ENCODE measurements around the gene FSHR.

The FSHR gene

DNA sequence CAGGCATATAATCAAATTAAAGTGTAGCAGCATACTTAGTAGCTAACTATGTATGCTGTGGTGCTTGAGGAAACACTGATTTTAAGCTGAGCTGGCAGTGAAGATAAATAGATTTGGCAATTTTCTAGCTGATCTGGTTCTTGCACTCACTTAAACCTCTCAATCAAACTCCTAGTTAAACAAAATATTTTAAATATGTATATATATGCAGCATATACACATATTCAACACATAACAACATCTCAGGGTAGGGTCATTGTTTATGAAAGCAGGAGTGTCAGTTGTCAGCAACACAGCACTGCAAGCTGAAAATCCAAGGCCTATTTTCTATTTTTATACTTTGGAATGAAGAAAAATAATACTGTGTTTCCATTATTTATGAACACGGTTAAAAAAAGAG is 10.4 kb upstream of the FSHR start:
- DNase-seq (ENCODE audit: low read depth): no peak
- Histone ChIP-seq H3K9ac (ENCODE audit: low read length) (no peak overlapping the region), H3K27me3 (replicated peaks; ENCODE audit: control insufficient read depth, insufficient read depth, low read length) (no peaks in the 10 kb centered on the region), H3K9me3 (ENCODE audit: control insufficient read depth, low read length) (no peaks in the 10 kb centered on the region), H3K4me1 (ENCODE audit: control insufficient read depth, insufficient read depth, low read length) (no peaks in the 10 kb centered on the region), H3K36me3 (ENCODE audit: control insufficient read depth, insufficient read depth, low read length, severe bottlenecking) (no peaks in the 10 kb centered on the region), H3K4me3 (ENCODE audit: low read length) (no peak overlapping the region)

DNA sequence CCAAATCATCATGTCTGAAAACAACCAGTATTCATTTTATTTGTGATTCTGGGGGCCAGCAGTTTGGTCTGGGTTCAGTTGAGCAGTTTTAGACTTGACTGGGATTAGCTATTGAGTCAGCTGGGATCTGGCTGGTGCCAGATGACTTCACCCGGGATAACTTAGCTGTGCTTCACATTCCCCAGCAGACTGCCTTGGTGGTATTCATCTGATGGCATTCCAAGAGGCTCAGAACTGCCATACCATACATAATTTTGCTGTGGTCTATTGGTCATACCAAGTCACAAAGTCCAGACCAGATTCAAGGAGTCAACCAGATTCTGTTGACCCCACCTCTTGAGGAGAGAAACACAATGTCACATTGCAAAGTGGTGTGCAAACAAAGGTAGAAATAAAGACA is 7.8 kb upstream of the FSHR start:
- no peak for DNase-seq (ENCODE audit: low read depth)
- Histone ChIP-seq H3K4me1 (ENCODE audit: control insufficient read depth, insufficient read depth, low read length) (no peaks in the 10 kb centered on the region), H3K36me3 (ENCODE audit: control insufficient read depth, insufficient read depth, low read length, severe bottlenecking) (no peaks in the 10 kb centered on the region), H3K27me3 (replicated peaks; ENCODE audit: control insufficient read depth, insufficient read depth, low read length) (no peaks in the 10 kb centered on the region), H3K9ac (ENCODE audit: low read length) (no peak overlapping the region), H3K4me3 (ENCODE audit: low read length) (no peak overlapping the region), H3K9me3 (ENCODE audit: control insufficient read depth, low read length) (no peaks in the 10 kb centered on the region)

DNA sequence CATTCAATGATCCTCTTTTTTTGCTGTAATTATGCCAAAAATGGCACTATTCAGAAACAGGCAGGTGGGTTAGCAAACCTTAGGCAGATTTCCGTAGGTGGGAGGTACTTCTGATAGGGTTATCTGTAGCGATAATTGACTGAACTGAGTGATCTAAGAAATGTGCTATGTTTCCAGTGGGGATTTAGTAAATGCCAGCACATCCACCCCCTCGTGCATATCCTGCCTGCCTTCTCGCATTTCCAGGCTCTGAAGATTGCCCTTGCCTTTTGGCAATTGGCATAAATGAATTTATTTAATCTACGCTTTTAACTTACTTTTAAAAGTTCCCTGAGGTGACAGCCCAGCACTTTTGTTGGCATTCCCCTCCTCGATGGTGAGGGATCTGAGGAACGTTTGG is 576 bp upstream of the FSHR start:
- H3K9me3 ChIP-seq (ENCODE audit: control insufficient read depth, low read length): no peaks in the 10 kb centered on the region
- H3K36me3 ChIP-seq (ENCODE audit: control insufficient read depth, insufficient read depth, low read length, severe bottlenecking): no peaks in the 10 kb centered on the region
- H3K4me3 ChIP-seq (ENCODE audit: low read length): no peak overlapping the region
- DNase-seq (ENCODE audit: low read depth): no peak
- no peaks in the 10 kb centered on the region for H3K4me1 ChIP-seq (ENCODE audit: control insufficient read depth, insufficient read depth, low read length)
- H3K27me3 ChIP-seq (replicated peaks; ENCODE audit: control insufficient read depth, insufficient read depth, low read length): no peaks in the 10 kb centered on the region
- no peak overlapping the region for H3K9ac ChIP-seq (ENCODE audit: low read length)

DNA sequence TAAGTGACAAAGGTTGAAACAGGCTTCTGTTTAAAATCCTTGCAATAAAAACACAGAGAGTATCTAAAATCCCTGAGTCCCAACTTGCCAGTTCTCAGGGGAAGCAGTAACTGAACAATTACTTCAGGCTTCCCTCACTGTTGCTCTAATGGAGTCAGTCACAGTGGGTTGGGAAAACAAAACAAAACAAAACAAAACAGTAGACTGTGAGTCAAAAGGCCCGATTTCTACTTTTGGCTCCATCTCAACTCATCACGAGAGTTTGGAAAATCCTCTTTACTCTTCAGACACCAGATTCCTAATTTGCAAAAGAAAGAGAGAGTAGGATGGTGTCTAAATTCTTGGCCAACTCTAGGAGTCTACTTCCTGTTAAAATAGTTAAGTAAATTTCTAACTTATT is 1.1 kb downstream of the FSHR start:
- H3K9ac ChIP-seq (ENCODE audit: low read length): no peak overlapping the region
- DNase-seq (ENCODE audit: low read depth): no peak
- H3K36me3 ChIP-seq (ENCODE audit: control insufficient read depth, insufficient read depth, low read length, severe bottlenecking): no peaks in the 10 kb centered on the region
- no peak overlapping the region for H3K4me3 ChIP-seq (ENCODE audit: low read length)
- H3K9me3 ChIP-seq (ENCODE audit: control insufficient read depth, low read length): no peaks in the 10 kb centered on the region
- no peaks in the 10 kb centered on the region for H3K27me3 ChIP-seq (replicated peaks; ENCODE audit: control insufficient read depth, insufficient read depth, low read length)
- H3K4me1 ChIP-seq (ENCODE audit: control insufficient read depth, insufficient read depth, low read length): no peaks in the 10 kb centered on the region

DNA sequence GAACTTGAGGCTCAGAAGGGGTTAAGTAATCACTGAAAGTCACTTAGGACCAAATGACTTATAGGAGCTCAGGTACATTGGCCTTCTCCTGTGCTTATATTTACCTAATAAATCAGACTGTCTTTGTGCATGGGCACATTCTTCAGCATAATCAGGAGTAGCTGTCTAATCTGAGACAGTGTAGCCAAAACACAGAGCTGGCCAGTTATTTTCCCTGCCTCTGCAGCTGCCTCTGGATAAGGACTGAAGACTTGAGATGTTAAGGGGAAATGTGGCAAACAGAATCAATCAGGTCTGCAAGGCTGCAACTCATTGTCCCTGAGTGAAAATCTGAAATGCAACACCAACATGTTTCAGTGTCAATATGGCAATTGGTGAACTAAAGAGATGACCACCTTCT is 1.5 kb downstream of the FSHR start:
- Histone ChIP-seq H3K4me3 (ENCODE audit: low read length) (no peak overlapping the region), H3K4me1 (ENCODE audit: control insufficient read depth, insufficient read depth, low read length) (no peaks in the 10 kb centered on the region), H3K36me3 (ENCODE audit: control insufficient read depth, insufficient read depth, low read length, severe bottlenecking) (no peaks in the 10 kb centered on the region), H3K9ac (ENCODE audit: low read length) (no peak overlapping the region), H3K9me3 (ENCODE audit: control insufficient read depth, low read length) (no peaks in the 10 kb centered on the region), H3K27me3 (replicated peaks; ENCODE audit: control insufficient read depth, insufficient read depth, low read length) (no peaks in the 10 kb centered on the region)
- no peak for DNase-seq (ENCODE audit: low read depth)

DNA sequence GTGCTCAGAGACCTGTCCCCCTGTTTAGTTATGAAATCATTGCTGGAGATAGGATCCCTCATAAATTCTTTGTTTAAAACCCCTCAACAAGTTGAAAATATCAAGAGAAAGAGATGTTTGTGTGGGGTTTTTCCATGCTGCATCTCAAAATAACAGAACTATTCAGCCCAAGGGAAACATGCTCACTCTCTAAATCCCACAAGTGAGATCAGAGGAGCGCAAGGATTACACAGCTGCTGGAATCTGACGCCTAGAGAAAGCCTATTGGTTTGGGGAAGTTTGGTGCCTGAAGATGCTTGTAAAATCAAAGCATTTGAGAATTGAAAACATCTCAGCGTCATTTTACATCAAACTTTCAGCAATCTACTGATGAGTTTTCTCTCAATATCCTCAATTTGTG is 7.9 kb downstream of the FSHR start:
- no peaks in the 10 kb centered on the region for H3K36me3 ChIP-seq (ENCODE audit: control insufficient read depth, insufficient read depth, low read length, severe bottlenecking)
- H3K4me3 ChIP-seq (ENCODE audit: low read length): no peak overlapping the region

DNA sequence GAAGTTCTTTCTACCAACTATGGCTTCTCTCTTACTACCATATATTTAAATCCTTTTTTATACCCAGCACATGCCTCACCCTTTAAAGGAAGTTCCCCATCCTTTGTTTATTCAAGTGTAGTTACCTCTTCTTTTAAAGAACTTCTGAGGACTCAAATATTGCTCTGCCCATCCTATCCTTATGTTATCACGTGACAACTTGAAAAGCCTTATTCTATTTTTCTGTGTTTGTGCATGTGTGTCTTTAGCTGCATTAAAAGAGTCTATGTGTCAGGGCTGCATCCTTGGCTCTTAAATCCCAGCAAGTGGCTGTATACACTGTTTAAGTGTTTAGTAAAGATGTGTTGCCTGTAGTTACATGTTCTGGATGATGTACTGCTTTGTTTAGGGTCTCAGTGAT is 22.5 kb downstream of the FSHR start:
- Histone ChIP-seq H3K4me3 (ENCODE audit: low read length) (no peak overlapping the region), H3K9me3 (ENCODE audit: control insufficient read depth, low read length) (peaks cover 12% of the 10 kb centered on the region), H3K4me1 (ENCODE audit: control insufficient read depth, insufficient read depth, low read length) (no peaks in the 10 kb centered on the region), H3K9ac (ENCODE audit: low read length) (no peak overlapping the region), H3K36me3 (ENCODE audit: control insufficient read depth, insufficient read depth, low read length, severe bottlenecking) (no peaks in the 10 kb centered on the region), H3K27me3 (replicated peaks; ENCODE audit: control insufficient read depth, insufficient read depth, low read length) (no peaks in the 10 kb centered on the region)
- DNase-seq (ENCODE audit: low read depth): no peak

More for the DNA sequence above, 7.9 kb downstream of the FSHR start:
- no peak for DNase-seq (ENCODE audit: low read depth)
- H3K9ac ChIP-seq (ENCODE audit: low read length): no peak overlapping the region
- no peaks in the 10 kb centered on the region for H3K9me3 ChIP-seq (ENCODE audit: control insufficient read depth, low read length)
- H3K27me3 ChIP-seq (replicated peaks; ENCODE audit: control insufficient read depth, insufficient read depth, low read length): no peaks in the 10 kb centered on the region
- H3K4me1 ChIP-seq (ENCODE audit: control insufficient read depth, insufficient read depth, low read length): no peaks in the 10 kb centered on the region

DNA sequence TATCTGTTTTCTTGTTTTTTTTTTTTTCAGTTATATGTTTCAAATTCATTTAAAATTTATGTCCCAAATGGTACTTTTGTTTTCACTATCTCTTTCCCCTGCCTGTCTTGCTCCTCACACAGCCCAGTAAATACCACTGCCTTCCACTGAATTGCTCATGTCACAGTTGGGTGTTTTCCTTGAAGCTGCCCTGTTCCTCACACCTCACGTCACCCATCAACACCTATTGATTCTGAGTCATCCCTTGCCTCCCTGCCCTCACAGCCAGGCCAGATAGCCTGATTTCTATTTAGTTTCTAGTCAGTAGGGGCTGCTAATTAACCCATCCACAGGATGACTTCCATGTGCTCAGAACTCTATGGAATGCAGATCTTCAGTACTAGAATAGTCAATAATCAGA is 25.3 kb downstream of the FSHR start:
- Histone ChIP-seq H3K9ac (ENCODE audit: low read length) (no peak overlapping the region), H3K36me3 (ENCODE audit: control insufficient read depth, insufficient read depth, low read length, severe bottlenecking) (no peaks in the 10 kb centered on the region), H3K4me3 (ENCODE audit: low read length) (no peak overlapping the region), H3K9me3 (ENCODE audit: control insufficient read depth, low read length) (peaks cover 12% of the 10 kb centered on the region), H3K4me1 (ENCODE audit: control insufficient read depth, insufficient read depth, low read length) (no peaks in the 10 kb centered on the region), H3K27me3 (replicated peaks; ENCODE audit: control insufficient read depth, insufficient read depth, low read length) (no peaks in the 10 kb centered on the region)
- no peak for DNase-seq (ENCODE audit: low read depth)

DNA sequence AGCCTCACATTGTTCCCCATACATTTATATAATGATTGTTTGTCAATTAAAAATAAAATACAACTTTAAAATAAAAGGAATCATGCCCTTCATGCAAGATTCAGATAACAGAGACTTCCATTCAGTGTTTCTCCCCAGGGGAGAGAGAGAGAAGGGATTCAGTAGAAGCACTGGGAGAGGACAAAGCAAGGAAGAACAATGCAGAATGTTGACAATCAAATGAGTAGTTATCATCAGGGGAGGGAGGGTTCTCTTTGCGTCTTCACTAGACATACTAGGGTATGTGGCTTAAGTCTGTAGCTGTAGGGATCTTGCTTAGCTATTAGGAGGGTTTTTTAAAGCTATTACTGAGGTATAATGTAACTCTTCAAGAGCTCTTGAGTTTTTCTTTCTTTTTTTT is 30.7 kb downstream of the FSHR start:
- Histone ChIP-seq H3K27me3 (replicated peaks; ENCODE audit: control insufficient read depth, insufficient read depth, low read length) (no peaks in the 10 kb centered on the region), H3K9ac (ENCODE audit: low read length) (no peak overlapping the region), H3K4me1 (ENCODE audit: control insufficient read depth, insufficient read depth, low read length) (no peaks in the 10 kb centered on the region), H3K36me3 (ENCODE audit: control insufficient read depth, insufficient read depth, low read length, severe bottlenecking) (no peaks in the 10 kb centered on the region), H3K9me3 (ENCODE audit: control insufficient read depth, low read length) (no peaks in the 10 kb centered on the region), H3K4me3 (ENCODE audit: low read length) (no peak overlapping the region)
- no peak for DNase-seq (ENCODE audit: low read depth)

DNA sequence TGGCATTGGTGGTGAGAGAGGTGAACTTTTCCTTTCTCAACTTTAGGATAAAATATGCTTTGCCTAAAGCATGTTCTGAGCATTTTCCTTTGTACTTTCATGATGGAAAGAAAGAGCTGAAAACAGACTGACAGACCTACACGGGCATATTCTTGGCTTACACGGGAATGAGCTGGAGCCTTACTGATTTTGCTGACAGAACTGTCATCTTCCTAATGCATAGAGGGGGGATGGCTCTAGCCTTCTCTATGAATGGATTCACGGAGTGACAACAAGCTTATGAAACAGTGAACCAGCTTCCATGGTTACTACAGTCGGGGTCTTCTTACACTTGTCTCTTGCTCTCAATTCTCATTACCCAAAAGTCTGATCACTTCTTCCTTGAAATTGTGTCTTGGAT is 32.2 kb downstream of the FSHR start:
- DNase-seq (ENCODE audit: low read depth): no peak
- Histone ChIP-seq H3K27me3 (replicated peaks; ENCODE audit: control insufficient read depth, insufficient read depth, low read length) (no peaks in the 10 kb centered on the region), H3K4me3 (ENCODE audit: low read length) (no peak overlapping the region), H3K9ac (ENCODE audit: low read length) (no peak overlapping the region), H3K9me3 (ENCODE audit: control insufficient read depth, low read length) (no peaks in the 10 kb centered on the region), H3K4me1 (ENCODE audit: control insufficient read depth, insufficient read depth, low read length) (no peaks in the 10 kb centered on the region), H3K36me3 (ENCODE audit: control insufficient read depth, insufficient read depth, low read length, severe bottlenecking) (no peaks in the 10 kb centered on the region)

DNA sequence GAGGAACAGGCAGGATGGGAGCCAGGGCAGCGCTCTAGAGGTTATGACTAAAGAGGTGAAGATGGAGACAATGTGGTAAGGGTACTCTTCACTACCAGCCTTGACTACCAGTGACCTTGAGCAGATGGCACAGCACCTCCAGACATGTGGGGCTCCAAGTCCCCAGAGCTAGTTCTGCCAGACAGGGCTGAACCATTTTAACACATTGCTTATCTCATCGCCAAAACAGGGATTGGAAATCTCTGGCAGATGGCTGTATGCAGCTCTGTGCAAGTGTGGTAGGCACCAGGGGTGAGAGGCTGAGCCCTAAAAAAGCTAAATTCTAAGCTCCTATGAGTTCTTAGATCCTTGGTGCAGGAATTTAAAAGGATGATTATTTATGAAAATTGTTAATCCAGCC is 41.3 kb downstream of the FSHR start:
- DNase-seq (ENCODE audit: low read depth): no peak
- no peak overlapping the region for H3K4me3 ChIP-seq (ENCODE audit: low read length)
- H3K4me1 ChIP-seq (ENCODE audit: control insufficient read depth, insufficient read depth, low read length): no peaks in the 10 kb centered on the region
- H3K36me3 ChIP-seq (ENCODE audit: control insufficient read depth, insufficient read depth, low read length, severe bottlenecking): no peaks in the 10 kb centered on the region
- H3K9ac ChIP-seq (ENCODE audit: low read length): no peak overlapping the region
- H3K9me3 ChIP-seq (ENCODE audit: control insufficient read depth, low read length): no peaks in the 10 kb centered on the region
- H3K27me3 ChIP-seq (replicated peaks; ENCODE audit: control insufficient read depth, insufficient read depth, low read length): no peaks in the 10 kb centered on the region

DNA sequence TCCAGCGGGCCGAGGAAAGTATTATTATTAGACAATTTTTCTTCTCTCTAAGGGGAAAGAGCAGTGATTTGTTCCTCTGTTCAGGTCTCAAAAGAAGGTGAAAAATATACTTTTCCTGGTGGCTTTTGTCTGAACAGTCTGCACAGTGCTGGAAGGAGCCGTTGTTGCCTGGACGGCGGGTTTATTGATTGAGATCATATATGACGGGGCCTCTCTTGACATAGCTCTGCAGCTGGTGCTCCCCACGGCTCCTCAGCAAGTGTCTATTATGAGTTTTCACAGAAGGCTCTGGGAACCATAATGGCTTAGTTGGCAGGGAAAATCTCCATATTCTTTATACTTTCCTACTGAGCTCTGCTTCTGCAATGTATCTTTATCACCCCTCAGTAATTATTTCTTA is 42.9 kb downstream of the FSHR start:
- Histone ChIP-seq H3K36me3 (ENCODE audit: control insufficient read depth, insufficient read depth, low read length, severe bottlenecking) (no peaks in the 10 kb centered on the region), H3K9me3 (ENCODE audit: control insufficient read depth, low read length) (no peaks in the 10 kb centered on the region), H3K27me3 (replicated peaks; ENCODE audit: control insufficient read depth, insufficient read depth, low read length) (no peaks in the 10 kb centered on the region), H3K4me1 (ENCODE audit: control insufficient read depth, insufficient read depth, low read length) (no peaks in the 10 kb centered on the region), H3K9ac (ENCODE audit: low read length) (no peak overlapping the region), H3K4me3 (ENCODE audit: low read length) (no peak overlapping the region)
- DNase-seq (ENCODE audit: low read depth): no peak

Measured in adipocyte (in vitro differentiated cells).